NK-92 (cell line): ENCODE data around the gene MPP2.
"Not testable (repeated sequence)": the region's sequence is repeated elsewhere in the genome, so short reads cannot be mapped to it uniquely, and the experiment has no call there.

Experiments
- DNase-seq: peaks from one replicate; lab custom pipeline; 2025; ENCODE audit not compliant: unreplicated experiment; lab: John Stamatoyannopoulos, UW

MPP2 gene

DNA sequence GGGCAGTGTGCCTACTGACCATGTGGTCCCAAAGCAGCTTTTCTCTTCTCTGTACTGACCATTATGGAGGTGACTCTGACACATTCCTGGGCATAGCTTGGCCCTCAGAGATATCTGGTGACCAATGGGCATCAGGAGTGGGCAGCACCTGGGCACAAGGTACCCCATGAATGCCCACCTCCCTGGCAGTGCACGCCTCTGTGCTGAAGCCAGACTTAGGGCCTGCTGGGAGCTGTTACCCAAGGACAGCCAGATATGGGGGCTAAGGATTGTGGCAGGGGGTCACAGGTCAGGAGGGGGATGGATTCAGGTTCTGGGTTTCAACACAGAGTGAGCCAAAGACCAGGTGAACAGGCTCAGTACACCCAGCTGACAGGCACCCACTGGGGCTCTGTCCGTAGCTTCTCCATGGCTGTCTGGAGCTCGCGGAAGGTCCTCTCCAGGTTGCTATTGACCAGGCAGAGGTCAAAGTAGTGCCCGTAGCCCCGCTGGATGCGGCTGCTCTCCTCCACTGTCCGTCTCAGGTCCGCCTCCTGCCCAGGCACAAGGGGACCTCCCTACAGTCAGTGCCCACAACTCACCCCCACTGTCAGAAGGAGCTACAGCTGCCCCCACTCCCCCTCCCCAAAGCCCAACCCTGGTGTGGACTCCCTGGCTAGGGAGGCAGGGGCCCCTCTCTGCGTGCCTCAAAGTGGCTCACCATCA is 29.7 kb downstream of the MPP2 start:
- DNase-seq, result no peak

DNA sequence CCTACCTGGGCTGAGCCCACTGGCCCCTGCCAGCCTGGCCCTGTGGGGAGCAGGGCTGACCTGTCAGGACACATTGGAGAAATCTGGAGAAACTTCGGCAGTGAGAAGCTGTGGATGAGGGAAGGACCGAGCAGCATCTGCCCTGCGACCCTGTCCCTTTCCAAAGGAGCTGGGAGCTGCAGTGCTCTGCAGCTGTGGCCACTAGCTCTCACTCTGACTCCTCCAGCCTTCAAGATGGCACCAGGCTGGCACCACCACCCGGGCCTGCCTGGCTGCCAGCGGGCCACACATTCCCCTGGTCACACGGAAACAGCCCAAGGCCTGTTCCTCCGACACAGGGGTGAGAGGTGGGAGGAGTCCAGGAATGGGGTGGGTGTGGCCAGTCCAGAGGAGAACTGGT is 30.3 kb downstream of the MPP2 start:
- no peak for DNase-seq

DNA sequence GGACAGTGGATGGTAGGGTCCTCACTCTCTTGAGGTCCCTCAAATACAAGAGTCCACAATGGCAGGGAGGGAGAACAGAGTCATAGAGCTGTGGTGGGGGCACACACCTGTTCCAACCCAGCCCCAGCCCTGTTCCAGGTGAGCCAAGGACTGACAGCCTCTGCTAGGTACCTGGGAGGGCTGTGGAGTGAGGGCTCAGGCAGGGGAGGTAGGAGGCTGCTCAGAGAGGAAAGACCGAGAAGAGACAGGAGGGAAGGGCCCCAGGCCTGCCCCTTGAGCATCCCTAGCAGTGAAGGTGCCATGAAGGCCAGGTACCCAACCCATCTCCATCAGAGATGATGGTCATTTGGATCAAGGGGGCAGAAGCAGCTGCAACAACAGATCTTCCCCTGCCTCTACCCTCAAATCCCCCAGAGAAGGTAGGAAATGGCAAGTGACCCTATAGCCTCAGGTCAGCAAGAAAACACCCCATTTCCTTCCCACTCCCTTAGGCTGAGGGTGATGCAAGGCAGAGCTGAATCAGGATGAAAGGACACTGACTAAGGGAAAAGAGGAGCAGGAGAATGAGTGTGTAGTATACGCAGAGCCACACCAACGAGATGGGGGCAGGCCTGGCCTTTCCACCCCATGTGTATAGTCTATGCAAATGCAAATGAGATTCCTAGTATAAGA is 31.7 kb downstream of the MPP2 start:
- DNase-seq, result no peak

DNA sequence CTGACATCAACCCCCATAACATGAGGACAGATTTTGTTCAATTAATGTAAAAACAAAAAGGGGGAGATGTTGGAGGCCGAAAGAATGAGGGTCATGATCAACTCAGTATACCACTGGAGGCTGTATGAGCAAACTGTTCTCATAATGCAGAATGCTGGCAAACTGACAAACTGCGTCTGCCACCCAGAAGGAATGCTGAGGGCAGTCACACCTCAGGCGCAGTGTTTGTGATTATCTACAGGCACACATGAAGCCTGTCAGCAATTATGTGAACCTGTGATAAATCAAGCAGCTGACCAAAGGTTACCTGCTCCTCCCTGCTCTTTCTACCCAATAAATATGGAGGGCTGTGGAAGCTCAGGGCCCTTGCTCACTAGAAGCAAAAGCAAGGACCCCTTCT is 33.0 kb downstream of the MPP2 start:
- DNase-seq, result no peak

DNA sequence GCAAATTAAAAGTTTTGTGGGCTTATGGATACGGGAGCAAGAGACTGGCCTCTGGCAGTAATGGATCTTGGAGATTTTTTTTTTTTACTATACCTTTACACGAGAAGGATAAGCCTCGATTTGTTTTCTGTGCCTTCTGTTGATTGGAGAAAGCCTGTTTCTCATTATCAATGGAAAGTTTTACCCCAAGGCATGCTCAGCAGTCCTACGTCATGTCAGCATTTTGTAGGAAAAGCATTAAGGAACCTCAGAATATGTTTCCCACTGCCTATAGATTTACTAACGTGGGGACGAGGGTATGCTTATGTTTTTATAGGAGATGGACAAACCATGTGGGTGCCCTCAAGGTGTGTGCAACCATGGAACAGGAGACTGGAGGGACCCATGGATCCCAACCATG is 33.5 kb downstream of the MPP2 start:
- DNase-seq, result no peak

DNA sequence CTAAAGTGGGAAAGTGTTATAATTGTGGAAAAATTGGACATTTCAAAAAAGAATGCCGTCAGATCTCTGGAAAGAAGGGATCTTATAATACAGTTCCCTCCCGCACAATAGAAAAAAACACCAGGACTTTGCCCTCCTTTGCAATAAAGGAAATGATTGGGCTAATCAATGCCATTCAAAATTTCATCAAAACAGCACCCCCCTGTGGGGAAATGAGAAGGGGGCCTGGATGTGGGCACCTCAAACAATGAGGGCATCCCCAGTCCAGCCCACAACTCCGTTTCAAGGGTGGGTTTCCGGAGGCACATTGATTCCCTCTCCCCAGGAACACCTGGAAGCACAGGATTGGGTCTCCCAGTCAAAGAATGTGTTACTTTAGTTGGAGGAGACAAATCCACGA is 34.2 kb downstream of the MPP2 start:
- no peak for DNase-seq

DNA sequence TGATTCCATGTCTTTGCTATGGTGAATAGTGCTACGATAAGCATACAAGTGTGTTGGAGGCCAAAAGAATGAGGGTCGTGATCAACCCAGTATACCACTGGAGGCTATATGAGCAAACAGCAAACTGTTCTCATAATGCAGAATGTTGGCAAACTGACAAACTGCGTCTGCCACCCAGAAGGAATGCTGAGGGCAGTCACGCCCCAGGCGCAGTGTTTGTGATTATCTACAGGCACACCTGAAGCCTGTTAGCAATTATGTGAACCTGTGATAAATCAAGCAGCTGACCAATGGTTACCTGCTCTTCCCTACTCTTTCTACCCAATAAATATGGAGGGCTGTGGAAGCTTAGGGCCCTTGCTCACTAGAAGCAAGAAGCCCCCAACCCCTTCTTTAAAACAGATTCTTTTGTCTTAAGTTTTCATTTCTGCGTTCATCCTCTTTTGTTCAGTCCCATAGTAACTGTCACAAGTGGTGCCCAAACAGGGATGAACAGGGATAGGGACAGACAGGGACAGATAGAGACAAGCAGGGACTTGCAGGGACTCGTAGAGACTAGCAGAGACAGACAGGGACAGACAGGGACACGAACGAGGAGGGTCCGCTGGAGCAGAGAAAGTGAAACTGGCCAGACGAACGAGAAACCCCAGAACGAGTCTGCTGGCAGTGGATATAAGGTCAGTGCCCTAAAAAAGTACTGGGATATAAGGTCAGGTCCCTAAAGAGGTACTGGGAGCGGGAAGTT is 35.2 kb downstream of the MPP2 start:
- no peak for DNase-seq

DNA sequence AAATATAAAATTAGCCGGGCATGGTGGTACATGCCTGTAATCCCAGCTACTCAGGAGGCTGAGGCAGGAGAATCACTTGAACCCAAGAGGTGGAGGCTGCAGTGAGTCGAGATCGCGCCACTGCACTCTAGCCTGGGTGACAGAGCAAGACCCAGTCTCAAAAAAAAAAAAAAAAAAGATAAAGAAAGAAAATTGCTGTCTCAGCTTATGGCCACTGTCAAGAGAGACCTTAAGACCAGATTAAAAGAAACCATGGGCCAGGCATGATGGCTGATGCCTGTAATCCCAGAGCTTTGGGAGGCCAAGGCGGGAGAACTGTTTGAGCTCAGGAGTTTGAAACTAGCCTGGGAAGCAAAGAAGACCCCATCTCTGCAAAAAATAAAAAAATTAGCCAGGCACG is 38.3 kb downstream of the MPP2 start:
- not testable (repeated sequence) for DNase-seq

DNA sequence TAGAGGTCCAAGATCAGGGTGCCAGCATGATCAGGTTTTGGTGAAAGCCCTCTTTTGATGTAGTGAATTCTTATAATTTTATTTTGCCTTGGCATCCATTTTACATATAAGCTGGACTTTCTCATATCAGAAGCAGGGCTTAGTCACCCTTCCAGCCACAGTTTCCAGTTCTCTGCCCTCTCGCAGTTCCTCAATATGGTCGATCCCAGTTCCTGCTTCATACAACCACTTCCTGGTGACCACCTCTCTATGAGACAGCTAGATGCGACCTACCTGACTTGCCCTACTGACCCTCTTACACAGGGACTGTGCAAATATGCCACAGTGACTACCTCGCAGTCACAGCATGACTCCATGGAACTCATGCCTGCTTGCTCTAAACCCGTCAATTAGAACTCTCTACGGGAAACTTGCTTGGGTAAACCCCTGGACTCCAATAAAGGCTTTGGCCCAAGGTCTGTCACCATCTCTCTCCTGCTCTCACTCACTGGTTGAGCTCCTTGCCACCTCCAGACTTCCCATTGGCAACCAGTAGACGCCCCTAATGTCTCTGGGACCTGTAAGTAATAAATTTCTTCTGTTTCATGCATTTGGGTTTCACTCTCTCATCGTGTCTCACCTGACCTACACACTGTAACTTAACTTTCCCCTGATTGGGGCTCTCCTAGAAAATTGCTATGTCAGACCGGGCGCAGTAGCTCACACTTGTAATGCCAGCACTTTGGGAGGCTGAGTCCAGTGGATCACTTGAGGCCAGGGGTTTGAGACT is 38.9 kb downstream of the MPP2 start:
- no peak for DNase-seq

DNA sequence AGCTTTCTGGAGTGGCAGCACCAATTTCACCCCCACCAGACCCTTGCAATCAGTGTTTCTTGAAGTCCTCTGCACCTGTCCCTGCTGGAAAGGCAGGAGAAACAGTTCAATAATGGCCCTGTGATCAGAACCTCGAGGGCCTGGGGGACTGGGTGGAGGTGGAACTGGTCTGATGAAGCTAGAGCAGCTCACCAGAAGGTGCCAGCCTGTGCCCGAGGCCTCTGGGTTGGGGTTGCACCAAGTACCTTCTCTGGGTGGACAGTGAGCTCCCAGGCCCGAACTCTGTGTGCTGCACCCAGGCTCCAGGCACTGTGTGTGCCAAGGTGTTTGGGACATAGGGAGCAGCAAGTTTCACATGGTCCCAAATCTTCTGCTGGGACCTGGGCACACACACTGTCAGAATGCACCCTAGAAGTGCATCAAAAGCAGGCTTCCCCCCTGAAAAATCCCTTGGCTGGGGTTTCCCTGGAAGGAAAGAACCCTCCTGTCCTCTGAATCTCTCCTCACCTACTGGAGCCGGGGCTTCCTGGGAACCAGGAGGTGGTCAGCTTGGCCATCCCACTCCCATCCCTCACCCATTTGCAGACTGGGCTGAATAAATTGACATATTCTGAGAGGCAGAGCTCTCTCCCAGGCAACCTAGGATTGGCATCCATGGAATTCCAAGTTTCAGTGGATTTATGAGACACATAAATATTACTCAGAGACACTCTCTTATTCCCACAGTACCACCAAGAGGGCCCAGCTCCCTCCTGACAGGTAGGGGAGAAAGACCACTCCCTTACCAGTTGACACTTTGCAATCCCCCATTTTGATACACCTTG is 43.0 kb downstream of the MPP2 start:
- no peak for DNase-seq

DNA sequence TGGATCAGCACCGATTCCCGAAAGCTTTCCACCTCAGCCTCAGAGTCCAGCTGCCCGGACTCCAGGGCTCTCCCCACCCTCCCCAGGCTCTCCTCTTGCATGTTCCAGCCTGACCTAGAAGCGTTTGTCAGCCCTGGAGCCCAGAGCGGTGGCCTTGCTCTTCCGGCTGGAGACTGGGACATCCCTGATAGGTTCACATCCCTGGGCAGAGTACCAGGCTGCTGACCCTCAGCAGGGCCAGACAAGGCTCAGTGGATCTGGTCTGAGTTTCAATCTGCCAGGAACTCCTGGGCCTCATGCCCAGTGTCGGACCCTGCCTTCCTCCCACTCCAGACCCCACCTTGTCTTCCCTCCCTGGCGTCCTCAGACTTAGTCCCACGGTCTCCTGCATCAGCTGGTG is 45.4 kb downstream of the MPP2 start:
- no peak for DNase-seq

DNA sequence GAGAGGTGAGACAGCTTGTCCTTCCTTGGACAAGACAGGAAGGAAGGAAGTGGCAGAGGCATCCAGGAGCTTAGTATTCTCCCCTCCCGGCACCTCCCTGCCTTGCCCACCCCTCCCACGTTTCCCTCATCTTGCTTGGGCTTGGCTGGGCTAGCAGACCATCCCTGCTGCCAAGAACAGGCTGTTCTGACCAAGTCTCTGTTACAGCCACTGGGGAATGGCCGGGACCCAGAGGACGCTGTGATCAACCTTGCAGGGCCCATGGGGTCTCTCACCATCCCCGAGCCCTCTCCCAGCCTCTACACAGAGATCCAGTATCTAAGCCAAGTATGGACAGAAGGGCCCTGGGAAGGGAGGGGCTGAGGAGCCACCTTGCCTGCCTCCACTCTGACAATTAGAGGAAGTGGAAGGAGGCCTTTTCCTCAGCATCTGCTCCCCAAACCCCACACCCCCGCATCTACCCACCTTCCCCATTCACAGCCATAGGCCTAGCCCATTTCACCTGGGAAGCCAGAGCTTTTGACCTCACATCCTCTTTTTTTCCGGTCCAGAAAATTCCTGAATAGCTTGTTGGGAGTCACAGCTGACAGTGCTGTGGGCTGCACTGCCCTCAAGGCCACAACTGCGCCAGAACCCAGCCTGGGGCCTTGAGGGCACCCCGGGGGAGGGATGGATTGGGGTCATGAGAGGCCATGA is 46.3 kb downstream of the MPP2 start:
- DNase-seq, result no peak

DNA sequence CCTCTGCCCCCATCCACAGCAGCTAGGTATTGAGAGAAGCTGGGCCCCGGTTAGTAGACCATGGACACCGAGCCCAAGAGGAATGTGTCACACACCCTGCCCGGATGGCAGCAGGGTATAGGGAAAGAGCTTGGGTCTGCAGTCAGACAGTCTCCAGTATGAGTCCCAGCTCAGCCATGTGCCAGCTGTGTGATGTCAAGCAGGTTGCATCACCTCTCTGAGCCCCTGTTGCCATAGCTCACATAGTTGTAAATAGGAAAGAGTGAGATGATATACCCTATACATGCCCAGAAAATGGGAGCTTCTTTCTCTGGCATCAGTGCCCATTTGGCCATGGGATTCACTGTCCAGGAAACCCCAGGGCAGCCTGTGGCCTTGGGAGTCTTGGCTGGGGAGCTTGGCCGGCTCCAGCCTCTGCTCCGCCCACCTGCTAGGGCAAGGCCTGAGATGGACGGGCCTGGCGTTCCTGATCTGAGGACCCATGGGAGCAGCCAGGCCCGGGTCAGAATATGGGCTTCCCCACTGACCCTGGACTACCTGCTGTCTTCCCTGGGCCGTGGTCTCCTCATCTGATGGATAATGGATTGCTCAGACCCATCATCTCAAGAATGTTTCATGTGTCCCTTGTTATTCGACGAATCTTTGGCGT is 47.1 kb downstream of the MPP2 start:
- DNase-seq, result no peak

DNA sequence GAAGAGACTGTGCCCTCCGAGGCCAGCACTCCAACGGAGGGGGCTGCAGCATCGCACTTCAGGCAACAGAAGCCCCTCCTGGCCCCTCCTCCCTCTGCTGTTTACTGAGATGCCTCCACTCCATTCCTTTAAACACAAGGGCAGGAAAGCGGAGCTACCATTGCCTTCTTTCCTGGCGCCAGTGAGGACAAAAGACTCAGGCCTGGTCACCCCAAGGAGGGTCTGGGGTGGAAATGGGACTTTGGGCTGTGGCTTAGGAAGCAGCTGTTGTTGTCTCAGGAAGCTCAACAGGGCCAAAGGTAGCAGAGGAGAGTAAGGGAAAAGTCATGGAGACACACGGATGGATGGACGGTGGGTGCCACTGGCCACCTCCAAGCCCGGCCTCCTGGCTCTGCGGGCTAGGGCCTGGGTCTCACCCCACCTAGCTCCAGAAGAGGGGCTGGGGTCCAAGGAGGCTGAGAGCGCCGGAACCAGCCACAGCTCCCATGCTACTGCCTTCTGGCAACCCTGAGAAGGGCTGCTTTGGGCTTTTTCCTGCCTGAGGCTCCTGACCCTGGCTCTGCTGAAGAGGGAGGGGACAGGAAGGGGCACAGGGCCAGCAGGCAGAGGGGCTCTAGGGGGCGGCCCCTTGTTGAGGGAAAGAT is 49.3 kb downstream of the MPP2 start:
- no peak for DNase-seq

DNA sequence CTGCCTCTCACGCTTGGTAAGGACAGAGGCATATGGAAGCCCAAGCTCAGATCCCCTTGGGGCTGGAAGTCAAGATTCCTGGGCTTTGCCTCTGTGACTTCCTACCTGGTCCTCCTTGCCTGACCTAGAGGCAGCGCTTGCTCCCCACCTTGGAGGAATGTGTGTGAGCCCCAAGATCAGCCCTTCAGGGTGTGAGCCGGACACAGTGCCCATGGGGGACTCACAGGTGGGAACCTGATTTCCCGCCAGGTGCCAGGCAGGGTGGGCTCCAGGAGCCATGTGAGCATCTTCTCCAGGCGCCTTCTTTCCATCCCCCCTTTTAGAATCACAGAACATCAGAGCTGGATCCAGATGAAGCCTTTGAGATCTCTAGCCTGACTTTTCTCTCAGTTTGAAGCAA is 50.2 kb downstream of the MPP2 start:
- DNase-seq, result no peak

DNA sequence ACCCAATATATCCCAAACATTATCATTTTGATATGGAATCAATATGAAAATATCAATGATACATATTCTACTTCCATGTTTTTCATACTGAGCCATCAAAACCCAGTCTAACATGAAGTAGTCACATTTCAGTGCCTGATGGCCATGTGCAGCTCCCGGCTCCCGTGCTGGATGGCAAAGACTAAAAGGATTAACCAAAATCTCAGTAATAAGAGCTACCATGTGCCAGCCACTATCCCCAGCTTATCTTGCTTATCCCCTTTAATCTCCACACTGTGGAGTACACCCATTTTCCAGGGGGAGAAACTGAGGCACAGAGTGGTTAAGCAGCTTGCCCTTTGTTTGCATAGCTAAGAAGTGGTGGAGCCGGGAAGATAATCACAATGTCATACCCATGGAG is 51.2 kb downstream of the MPP2 start:
- no peak for DNase-seq

DNA sequence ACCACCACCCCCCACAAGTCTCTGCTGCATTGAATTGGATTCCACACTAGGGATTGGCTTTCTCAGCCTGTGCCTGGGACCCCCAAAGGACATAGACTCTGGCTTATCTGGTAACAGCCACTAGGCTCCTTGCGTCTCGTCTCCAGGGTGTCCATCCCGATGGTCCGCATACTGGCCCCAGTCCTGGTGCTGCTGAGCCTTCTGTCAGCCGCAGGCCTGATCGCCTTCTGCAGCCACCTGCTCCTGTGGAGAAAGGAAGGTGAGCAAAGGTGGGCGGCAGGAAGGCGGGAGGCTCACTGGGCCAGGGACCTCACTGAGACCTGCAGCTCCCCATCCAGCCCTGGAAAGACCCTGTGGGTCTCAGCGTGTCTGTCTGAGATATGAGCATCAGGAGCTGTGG is 52.3 kb downstream of the MPP2 start:
- DNase-seq, result no peak

DNA sequence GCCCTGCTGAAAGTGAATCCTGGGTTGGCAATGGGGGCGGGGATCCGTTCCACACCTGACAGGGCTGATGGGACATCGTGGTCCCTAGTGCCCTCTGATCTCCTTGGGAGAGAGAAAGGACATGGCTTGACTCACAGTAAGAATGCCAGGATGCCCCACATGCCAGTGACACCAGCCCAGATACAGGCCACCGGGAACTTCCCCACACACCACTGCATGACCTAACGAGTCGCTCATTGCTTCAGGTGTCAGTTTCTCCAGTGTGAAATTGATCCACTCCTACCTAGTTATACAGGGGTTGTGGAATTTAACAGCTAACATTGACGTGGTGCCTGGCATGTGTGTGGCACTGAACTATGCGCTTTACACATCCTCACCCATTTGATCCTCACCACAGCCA is 52.8 kb downstream of the MPP2 start:
- no peak for DNase-seq

DNA sequence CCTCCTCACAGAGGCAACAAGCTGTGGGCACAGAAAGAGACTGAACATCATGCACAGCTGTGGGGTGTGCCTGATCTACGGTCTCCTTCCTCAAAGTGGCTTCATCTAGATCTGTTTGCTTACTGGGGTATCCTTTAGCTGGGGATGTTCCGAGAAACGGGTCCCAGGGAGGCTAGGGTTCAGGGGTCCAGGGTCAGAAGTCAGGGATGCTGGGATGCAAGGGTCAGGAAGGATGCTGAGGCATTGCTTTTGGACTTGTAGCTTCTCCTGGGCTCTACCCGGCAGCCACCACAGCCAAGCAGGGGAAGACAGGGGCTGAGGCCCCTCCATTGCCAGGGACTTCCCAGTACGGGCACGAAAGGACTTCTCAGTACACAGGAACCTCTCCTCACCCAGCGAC is 53.8 kb downstream of the MPP2 start:
- no peak for DNase-seq
